GM18868 (cell line): ENCODE results near the gene APOBEC3A.
"Not testable (repeated sequence)": the region's sequence is repeated elsewhere in the genome, so short reads cannot be mapped to it uniquely, and the experiment has no call there.

Experiments
- ATAC-seq: cut with Tn5 transposase; IDR thresholded peaks from one replicate; pipeline ENCODE4 v1.9.1; 2021; ENCODE audit warnings: mild to moderate bottlenecking, moderate library complexity; ENCODE audit not compliant: unreplicated experiment

The APOBEC3A gene

DNA sequence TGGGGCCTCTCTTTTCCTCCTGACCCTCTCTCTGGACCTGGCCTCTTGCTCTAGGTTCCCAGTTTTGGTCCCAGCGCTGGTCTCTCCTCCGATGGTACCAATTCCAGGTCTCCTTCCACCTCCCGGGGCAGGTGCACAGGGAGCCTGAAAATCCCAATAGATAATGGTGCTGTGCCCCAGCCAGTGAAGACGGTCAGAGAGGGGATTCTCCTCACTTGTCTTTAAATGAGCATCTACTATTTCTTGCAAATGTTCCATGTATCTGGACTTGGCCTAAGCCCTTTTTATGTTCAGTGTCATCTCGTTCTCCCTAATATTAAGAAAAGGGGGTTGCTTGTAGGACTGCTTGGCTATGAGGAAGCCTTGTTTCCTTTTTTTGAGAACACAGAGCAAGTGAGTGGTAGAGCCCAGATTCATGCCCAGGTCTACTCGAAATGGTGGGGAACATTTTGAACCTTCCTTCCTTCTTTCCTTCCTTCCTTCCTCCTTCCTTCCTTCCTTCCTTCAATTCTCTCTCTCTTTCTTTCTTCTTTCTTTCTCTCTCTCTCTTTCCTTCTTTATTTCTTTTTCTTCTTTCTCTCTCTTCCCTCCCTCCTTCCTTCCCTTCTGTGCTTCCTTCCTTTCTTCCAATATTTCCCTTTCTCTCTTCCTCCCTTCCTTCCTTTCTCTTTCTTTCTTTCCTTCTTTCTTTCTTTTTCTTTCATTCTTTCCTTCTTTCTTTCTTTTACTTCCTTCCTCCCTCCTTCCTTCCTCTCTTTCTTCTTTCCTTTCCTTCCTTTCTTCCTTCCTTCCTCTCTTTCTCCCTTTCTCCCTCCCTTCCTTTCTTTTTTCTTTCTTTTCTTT is 620 bp downstream of the APOBEC3A start:
- no peak for ATAC-seq

DNA sequence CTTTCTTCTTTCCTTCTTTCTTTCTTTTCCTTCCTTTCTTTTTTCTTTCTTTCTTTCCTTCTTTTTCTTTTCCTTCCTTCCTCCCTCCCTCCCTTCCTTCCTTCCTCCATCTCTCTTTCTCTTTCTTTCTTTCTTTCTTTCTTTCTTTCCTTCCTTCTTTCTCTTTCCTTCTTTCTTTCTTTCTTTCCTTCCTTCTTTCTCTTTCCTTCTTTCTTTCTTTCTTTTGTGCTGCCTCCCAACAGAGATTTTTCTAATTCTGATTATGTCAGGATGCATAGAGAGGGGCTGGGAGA is 1.2 kb downstream of the APOBEC3A start:
- ATAC-seq = not testable (repeated sequence)

DNA sequence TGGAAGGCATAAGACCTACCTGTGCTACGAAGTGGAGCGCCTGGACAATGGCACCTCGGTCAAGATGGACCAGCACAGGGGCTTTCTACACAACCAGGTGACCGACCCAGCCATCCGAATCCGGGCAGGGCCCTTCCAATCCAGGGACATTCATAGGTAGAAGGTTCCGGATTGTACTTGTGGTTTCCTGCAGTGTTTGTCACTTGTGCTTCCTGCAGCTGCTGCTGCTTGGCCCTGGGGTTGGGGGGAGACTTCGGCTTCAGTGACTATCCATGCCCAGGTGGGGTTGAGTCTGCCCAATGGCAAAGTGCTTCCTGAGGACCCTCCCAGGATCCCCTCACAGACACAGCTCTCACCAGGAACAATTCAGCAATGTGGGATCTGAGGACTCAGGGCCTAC is 2.2 kb downstream of the APOBEC3A start:
- no peak for ATAC-seq

DNA sequence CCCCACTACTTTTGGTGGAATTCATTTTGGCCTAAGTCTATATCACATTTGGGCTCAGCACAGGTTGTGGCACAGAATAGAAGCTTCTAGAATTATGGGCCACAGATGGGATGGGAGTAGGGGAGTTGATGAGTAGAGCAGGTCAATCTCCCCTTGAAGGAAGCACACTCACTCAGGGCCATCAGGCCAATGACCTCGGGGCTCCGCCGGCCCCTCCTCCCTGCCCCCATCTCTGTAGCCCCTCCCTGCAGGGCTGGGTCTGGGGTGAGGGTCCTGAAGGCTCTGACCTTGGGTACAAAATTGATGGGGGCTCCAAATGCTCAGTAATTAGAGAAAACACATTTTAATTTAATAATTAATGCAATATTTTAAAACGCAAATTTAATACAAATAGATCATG is 3.3 kb downstream of the APOBEC3A start:
- ATAC-seq = not testable (repeated sequence)

DNA sequence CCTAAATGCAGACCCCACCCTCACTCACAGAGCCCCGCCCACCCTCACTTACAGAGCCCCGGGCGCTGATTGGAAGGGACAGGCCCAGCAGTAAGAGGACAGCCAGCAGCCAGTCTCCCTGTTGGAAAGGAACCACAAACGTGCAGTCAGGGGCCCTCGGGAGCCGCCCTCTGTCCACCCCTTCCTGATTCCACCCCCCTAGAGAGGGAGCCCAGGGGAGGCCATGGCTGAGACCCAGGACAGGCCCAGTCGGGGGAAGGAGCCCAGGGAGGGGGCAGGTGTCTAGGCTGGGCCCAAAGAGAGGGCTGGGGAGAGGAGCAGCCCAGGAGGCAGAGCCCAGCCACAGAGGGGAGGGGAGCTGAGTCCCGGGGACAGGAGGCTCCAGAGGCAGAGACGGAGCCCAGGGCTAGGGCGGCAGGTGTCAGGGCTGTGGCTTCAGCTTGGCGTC is 5.9 kb downstream of the APOBEC3A start:
- not testable (repeated sequence) for ATAC-seq

DNA sequence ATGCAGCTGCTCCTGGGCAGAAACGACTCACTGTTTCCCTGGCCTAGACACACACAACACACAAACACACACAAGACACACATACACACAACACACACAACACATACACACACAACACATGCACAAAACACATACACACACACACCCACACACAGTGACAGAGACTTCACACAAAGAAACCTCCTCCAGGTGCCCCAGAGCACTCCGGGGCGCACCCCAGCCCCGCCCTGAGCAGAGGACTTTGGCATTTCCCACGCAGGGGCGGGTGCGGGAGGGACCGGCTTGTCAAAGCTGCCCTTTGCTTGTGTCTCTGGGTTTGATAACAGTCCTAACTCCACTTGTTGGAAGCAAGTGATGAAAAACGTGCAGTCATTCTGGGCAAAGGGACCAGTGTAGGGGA is 6.5 kb downstream of the APOBEC3A start:
- ATAC-seq = no peak

DNA sequence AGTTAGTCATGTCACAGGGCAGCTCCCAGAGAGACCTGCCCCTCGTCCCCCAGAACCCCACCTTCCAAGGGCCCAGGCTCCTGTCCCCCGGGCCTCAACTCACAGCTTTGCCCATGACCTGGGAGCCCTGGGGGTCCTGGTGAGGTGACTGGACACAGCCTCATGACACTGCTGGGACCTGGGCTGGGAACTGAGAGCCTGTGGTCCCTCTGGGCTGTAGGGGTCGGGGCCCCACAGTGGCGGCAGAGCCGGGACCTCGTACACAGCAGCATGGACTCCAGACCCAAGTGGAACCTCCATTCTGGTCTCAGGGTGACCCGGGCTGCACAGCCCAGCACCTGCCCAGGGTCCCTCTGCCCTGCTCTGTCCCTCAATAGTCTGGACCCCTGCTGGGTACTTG is 6.9 kb downstream of the APOBEC3A start:
- no peak for ATAC-seq

DNA sequence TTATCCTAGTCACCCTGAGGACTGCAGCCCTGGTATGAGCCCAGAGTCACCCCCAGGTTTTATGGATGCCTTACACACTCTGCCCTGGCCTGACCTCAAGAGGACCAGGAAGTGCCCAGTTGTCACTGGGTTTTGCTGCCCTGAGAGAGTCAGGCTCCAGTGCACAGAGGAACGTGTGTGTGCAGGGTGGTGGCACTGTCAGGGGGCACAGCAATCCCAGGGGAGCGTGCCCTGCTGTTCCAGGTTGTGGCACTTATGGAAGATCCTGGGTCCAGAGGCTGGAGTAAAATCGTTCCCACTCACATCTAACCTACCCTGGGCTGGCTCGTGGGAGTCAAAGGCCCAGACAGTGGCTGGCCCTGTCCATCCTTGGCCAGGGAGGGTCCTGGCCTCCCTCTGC is 7.6 kb downstream of the APOBEC3A start:
- ATAC-seq = no peak

DNA sequence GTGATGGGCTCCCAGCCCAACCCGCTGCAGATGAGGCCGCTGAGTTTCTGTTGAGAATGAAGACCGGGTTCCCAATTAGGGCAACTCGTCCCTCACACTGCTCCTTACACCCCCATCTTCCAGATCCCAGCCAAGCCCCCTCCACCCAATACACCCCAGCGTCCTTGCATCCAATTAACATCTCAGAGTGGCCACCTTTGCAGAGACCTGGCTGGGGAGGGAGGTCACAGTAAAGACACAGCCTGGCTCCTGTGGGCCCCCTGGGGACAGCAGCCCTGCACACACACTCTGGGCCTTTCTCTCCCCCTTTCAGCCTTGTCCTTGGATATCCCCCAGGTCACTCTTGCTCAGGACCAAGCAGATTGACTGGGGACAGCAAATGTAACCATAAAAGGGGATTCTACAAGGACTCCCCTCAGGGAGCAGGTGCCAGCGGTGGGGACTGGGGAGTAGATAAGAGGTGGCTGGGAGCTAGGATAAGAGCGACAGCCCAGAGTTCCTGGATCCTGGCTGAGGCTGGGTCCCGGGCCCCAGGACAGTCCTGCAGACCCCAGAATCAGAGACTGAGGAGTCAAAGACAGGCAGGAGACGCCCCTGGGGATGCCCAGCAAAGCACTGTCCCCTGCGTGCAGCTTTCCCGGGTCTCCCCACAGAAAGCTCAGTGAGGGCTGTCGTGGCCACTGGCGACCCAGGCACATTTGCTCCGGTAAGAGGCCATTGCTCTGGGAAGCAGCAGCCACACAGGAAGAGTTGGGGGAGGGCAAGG is 8.4 kb downstream of the APOBEC3A start:
- no peak for ATAC-seq

DNA sequence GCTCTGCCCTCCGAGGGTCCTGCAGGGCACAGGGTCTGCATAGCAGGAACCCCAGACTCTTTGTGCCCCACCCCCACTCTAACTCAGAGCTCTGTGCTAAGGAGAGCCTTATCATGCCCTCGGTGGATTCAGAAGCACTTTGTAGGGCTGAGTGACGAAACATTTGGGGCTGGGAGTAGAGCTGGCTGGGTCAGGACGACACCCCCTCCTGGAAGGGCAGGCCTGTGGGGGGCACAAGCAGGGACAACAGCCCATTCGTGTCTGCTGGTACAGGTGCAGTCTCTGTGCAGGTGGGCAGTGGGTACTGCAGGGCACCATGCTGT is 8.9 kb downstream of the APOBEC3A start:
- ATAC-seq = no peak

DNA sequence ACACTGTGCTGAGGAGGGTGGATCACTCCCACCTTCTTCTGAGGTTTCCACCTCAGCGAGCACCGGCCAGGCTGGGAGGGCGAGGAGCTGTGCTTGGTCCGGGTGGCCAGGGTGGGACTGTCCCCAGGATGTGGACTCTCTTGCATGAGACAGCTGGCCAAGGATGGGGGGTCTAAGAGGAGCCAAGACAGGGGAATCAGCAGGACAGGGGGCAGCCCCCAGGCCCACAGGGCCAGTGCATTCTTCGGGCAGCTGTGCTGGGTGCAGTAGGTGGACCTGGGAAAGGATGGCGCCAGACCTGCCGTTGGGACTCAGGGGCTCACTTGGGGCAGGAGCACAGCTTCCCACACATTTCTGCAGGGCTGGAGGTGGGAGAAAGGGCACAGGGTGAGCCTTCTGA is 9.5 kb downstream of the APOBEC3A start:
- no peak for ATAC-seq

DNA sequence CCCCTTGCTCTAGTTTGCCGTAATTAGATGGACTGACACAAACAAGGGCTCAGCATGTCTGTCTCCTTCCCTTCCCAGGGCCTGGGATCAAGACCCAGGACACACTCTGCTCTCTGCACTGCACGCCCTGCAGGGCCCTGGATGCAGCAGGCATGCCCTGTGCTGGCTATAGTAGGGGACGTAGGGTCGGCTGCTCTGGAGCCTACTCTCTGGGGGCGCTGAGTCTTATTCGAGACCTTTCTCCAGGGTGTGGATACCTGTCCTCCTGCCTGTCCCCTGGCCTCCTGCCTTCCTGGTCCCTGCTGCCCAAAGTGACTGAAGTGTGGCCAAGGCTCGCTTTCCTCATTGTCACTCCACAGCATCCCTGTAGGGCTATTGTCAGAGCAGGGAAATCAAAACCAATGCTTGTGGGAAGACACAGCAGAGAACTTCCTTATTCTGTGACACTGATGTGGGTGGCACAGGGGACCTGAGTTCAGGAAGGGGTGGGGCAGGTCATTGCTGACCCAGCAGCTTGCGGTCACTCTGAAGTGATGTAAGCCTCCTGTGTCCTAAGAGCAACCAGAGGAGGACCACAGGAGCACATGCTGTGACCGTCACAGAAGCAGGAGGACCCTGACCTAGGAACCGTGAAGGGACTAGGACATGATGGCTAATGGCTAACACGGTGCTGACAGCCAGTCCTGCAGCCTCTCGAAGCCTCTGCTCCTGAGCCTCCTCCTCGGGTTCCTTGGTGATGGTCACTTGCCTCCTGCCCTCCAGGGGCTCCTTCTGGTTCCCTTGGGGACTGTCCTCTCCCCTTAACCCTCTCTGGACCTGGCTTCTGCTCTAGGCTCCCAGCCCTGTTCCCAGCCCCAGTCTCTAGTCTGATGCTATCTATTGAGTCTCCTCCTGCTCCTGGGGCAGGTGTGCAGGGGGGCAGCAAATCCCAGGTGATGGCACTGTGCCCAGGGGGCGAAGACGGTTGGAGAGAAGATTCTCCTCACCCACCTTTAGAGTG is 10.3 kb downstream of the APOBEC3A start:
- no peak for ATAC-seq

DNA sequence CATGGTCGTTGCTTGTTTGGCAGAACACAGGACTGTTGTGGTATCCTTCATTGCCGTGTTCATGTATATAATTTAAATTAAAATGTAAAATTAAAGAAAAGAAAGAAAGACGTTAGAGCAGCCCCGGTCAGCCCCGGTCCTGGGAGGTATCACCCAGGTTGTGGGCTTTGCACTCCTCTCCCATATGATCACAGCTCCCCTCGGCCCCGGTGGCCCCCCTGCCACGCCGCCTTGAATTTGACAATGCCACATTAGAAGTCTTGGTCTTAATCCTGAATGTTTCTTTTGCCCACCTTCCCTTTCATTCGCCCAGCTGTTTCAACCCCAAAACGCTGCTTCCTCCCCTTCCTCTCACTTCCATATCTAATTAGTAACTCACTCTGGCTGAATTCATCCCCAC is 11.4 kb downstream of the APOBEC3A start:
- no peak for ATAC-seq

DNA sequence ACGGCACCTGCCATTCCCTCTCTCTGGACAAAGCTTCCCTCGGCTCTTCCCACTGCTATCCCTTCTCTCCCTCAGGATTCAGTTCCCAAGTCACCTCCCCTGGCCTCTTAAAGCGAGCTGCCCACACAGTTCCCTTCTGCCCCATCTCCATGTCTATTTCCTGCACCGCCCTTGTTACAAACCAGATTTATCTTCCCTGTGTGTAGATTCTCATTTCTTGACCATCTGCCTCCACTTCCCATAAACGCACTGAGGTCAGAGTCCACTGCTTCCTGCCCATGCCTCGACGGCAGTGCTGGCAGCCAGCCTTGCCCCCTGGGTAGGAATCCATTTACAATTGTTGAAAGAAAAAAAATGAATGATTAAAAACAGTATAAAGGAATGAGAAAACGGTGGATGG is 13.1 kb downstream of the APOBEC3A start:
- no peak for ATAC-seq

DNA sequence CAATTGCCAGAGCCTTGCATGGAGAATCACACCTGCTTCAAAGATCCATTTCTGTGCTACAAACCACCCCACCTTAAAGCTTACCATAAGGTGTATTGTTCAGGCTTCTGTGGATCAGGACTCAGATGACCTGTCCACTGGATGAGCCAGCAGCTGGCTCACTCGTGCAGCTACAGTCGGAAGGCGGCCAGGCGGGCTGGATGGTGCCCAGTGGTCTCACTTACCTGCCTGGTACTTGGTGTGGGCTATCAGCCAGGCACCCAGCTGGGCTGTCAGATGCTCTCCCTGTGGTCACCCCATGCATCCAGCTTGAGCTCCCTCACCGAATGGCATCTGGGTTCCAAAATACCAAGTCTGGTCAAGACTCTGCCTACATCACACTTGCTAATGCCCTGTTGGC is 13.8 kb downstream of the APOBEC3A start:
- no peak for ATAC-seq

DNA sequence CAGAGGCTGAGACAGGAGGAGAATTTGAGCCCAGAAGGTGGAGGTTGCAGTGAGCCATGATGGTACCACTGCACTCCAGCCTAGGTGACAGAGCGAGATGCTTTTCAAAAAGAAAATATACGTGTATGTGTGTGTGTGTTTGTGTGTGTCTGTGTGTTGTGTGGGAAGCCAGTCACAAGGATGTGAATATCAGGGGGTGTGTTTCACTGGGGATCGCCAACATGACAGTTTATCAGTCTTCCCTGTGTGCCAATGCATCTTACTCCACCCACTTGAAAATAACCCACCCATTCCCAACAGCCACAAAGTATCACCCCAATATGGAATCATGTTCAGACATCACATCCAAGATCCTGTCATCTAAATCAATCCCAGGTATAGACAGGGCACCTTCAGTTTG is 14.4 kb downstream of the APOBEC3A start:
- no peak for ATAC-seq

DNA sequence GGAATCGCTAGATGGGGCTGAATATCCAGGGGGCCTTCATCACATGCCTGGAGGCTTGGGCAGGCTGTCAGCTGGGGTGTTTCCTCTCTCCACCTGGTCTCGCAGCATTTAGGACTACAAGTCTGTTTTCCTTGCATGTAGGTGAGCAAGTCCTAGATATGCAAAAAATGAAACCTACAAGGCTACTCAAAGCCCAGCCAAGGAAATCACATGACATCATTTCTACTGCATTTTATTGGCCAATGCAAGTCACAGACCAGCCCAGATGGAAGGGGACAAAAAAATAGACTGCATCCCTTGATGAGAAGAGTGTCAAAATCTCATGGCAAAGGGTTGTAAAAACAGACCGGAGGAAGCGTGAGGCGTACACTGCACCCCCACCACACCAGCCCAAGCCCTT is 15.1 kb downstream of the APOBEC3A start:
- no peak for ATAC-seq

DNA sequence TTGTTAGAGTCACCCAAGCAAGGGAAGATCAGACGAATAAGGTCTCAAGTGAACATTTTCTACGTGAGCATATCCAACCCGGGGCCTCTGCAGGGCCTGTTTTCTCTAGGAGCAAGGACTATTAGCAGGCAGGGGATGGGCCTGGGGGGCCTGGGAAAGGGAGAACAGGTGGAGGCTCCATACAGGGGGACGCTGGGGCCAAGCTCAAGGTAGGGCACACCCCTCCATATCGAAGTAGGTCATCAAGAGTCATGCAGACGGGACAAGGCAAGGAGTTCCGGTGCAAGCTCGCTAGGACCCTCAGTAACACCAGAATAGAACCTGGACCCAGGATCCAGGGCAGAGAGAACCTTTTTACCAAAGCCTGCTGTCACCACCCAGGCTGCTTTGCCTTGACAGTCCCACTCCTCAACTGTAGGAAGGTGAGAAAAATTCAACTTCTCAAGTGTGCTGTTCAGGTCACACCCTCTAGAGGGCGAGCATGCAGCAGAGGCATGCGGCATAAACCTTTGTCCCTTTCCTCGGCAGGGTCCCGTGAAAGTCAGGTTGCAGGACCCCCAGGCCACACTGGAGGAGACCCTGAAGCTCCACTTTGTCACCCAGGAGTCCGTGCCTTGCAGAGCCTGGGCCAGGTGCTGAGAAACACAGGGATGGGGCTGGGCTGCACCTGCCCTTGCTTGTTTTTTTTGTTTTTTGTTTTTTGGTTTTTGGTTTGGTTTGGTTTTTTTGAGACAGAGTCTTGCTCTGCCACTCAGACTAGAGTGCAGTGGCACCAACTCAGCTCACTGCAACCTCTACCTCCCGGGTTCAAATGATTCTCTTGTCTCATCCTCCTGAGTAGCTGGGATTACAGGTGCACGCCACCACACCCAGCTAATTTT is 16.1 kb downstream of the APOBEC3A start:
- no peak for ATAC-seq

DNA sequence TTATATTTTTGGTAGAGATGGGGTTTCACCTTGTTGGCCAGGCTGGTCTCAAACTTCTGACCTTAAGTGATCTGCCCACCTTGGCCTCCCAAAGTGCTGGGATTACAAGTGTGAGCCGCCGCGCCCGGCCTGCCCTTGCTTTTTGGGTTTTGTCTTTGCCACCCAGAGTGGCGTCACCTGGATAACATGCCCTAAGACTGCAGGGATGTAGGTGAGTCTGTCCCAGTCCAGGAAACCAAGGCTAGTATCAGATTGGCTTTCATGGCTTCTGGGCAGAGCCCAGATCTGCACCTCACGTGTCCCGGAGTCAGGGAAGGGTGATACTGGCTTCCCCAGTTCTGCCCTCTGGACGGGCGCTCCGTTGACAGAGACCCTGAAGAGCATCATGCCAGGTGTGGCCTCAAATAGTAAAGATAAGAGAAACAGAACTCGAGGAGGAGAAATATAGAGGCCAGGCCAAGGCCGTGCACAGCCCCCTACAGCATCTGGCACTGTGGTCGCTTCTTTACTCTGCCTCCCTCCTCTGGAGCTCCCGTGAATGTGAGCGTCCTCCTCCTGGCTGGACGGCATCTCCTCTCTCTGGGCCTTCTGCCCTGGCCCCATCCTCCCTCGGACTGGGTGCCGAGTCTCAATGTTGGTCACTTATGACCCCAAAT is 16.9 kb downstream of the APOBEC3A start:
- ATAC-seq = no peak

DNA sequence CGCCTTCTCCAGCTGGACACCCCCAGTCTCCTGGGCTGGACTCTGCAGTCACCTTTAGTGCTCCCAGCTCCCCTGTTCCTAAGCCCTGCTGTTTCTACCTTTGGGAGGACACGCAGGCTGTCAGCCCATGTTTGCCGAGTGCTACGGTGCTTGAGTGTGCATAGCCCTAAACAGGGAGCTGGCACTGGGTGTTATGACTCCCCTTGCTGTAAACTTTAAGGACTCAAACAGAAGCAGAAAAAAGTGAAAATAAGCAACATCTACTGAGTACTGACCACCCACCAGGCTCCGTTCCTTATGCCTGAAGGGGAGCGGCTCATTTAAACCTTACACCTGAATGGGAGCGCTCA is 17.4 kb downstream of the APOBEC3A start:
- ATAC-seq = no peak
